Stimulated activated CD4-positive, alpha-beta T cell treated with anti-CD3 and anti-CD28 coated beads, Interleukin-12 subunit alpha, Interleukin-12 subunit beta, amount 100 ng/mL, for 4 hours (primary cell): ENCODE data around the gene CORT.
A peak's percentile ranks its signal among the peaks of the same experiment; 100 is the strongest.
"Not testable (repeated sequence)": the region's sequence is repeated elsewhere in the genome, so short reads cannot be mapped to it uniquely, and the experiment has no call there.

ENCODE experiments used
- DNase-seq: peaks from one replicate; pipeline ENCODE4 v3.0.0-alpha.2; 2020

The CORT gene

GRCh38 chr1:10449751-10450150, at the start of gene CORT:
TSS of gene CORT (plus strand) at chr1:10450031. CDS start at chr1:10450224, 193 bp downstream.
- no peak for DNase-seq

GRCh38 chr1:10401281-10401680, 48.5 kb upstream of the CORT start:
- no peak for DNase-seq

GRCh38 chr1:10402729-10403274, 47.0 kb upstream of the CORT start:
- DNase-seq = no peak

GRCh38 chr1:10407201-10407600, 42.6 kb upstream of the CORT start:
- no peak for DNase-seq

- no peak for DNase-seq
Measured at GRCh38 chr1:10415211-10415930, 34.5 kb upstream of the CORT start.

GRCh38 chr1:10415967-10416366, 33.9 kb upstream of the CORT start:
- DNase-seq = not testable (repeated sequence)

GRCh38 chr1:10418741-10419140, 31.1 kb upstream of the CORT start:
- DNase-seq = not testable (repeated sequence)

GRCh38 chr1:10419351-10419750, 30.5 kb upstream of the CORT start:
- no peak for DNase-seq

GRCh38 chr1:10421637-10422036, 28.2 kb upstream of the CORT start:
- no peak for DNase-seq

GRCh38 chr1:10424034-10424433, 25.8 kb upstream of the CORT start:
- DNase-seq = no peak

GRCh38 chr1:10424651-10425050, 25.2 kb upstream of the CORT start:
- no peak for DNase-seq

- not testable (repeated sequence) for DNase-seq
Measured at GRCh38 chr1:10425826-10426534, 23.9 kb upstream of the CORT start.

- not testable (repeated sequence) for DNase-seq
Measured at GRCh38 chr1:10426535-10426848, 23.3 kb upstream of the CORT start.

GRCh38 chr1:10428984-10429383, 20.8 kb upstream of the CORT start:
- DNase-seq = no peak

- no peak for DNase-seq
Measured at GRCh38 chr1:10429868-10430215, 20.0 kb upstream of the CORT start.

- DNase-seq = peak; percentile 95
Measured at GRCh38 chr1:10430216-10431069, 19.4 kb upstream of the CORT start, which contains the start of gene CENPS. TSS of gene CENPS (plus strand) at chr1:10430433. CDS start at chr1:10430518, 85 bp downstream.

- DNase-seq = no peak
Measured at GRCh38 chr1:10431070-10431730, 18.6 kb upstream of the CORT start.

- no peak for DNase-seq
Measured at GRCh38 chr1:10432910-10433700, 16.7 kb upstream of the CORT start.

GRCh38 chr1:10433790-10434189, 16.0 kb upstream of the CORT start:
- DNase-seq = no peak

GRCh38 chr1:10434590-10434989, 15.2 kb upstream of the CORT start:
- no peak for DNase-seq

GRCh38 chr1:10437052-10437451, 12.8 kb upstream of the CORT start:
- DNase-seq = no peak

GRCh38 chr1:10438677-10439163, 11.1 kb upstream of the CORT start:
- DNase-seq = no peak
